Left forelimb (tissue), 1 donor: Measurements from ENCODE around the gene EPHX1.
"Not testable (repeated sequence)": the region's sequence is repeated elsewhere in the genome, so short reads cannot be mapped to it uniquely, and the experiment has no call there.

Experiments used
- DNase-seq: peaks from one replicate; pipeline ENCODE4 v3.0.0-alpha.2; 2018; ENCODE audit warnings: low spot score

EPHX1 gene

GRCh38 chr1:225777583-225778336 lies 32.2 kb upstream of the EPHX1 start, which contains the start of gene SRP9:
Gene SRP9 (plus strand): TSS chr1:225777826. CDS start chr1:225777941, 115 bp downstream.
- peak; percentile 99 for DNase-seq

DNA sequence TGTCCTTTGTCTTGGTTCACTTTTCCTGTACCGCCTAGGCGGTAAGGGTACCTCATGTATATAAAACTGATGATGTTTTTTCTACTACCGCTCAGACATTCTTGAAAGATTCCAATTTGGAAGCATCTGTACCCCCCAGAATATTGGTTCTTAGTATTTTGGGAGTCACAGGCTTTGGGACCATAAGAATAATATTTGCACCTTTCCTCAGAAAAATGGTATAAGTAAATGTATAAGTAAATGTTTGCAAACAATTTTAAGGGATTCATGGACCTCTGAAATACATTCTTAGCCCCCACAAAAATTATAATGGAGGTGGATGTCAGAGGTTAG lies 31.6 kb upstream of the EPHX1 start:
- no peak for DNase-seq

- not testable (repeated sequence) for DNase-seq
Measured at GRCh38 chr1:225779165-225779564, 30.8 kb upstream of the EPHX1 start.

DNA sequence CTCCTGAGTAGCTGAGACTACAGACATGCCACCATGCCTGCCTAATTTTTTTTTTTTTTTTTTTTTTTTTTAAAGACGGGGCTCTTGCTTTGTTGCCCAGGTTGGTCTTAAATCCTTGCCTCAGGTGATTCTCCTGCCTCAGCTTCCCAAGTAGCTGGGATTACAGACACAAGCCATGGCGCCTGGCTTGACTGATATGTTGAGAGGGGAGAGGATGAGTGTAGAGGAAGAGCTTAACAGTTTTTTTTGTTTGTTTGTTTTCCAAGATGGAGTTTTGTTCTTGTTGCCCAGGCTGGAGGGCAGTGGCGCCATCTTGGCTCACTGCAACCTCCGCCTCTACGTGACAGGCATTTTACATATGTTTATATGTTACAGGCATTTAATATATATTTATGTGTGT lies 29.8 kb upstream of the EPHX1 start:
- no peak for DNase-seq

DNA sequence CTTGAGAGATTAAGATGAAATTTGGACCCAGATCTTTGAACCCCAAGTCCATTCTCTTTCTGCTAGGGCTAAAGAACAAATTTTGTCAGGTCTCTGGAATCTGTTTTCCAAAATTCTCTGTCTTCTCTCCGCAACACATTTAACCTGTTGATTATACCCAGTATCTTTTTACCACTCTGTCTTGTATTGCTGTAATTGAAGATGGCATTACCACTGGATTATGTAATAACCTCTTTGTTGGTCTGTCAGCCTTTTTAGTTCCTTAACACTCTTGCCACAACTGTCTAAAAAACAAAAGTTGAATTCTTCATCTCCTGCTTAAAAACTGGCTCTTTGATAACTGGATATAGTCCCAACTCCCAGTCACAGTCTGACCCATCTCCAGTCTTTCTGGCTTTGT lies 29.3 kb upstream of the EPHX1 start:
- DNase-seq = no peak

- DNase-seq = not testable (repeated sequence)
Measured at GRCh38 chr1:225789142-225789541, 20.8 kb upstream of the EPHX1 start.

DNA sequence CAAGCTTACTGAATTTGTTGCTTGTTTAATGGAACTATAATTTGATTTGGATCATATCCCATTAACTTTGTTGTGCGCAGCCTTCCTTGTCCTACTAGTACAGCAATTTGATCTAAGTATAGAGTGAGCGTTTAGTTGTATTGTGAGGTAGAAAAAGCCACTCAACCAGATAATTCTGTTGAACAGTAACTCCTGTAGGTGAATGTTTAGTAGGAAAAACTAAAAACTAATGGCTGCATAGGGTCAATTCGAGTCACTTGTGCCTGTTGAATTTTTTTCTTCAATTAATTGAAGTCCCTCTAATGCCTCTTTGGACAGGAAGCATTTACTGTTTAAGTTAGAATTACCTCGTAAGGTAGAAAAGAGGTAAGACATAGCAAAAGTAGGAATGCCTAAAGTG lies 15.0 kb upstream of the EPHX1 start:
- DNase-seq = no peak

GRCh38 chr1:225796097-225796496 lies 13.8 kb upstream of the EPHX1 start:
- DNase-seq = not testable (repeated sequence)

DNA sequence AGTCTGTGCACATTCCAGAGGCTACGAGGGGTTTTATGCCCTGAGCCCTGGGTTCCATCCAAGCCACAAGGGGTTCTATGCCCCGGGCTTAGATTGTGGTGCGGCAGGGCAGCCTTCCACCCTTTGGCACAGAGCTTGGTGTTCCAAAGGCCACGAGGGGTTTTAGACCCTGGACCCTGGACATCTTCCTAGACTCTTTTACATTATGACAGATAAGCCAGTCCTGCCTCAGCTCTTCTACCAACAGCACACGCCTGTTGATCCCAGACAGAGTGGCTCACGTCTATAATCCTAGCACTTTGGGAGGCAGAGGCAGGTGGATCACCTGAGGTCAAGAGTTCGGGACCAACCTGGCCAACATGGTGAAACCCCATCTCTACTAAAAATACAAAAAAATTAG lies 8.8 kb upstream of the EPHX1 start:
- DNase-seq = not testable (repeated sequence)

DNA sequence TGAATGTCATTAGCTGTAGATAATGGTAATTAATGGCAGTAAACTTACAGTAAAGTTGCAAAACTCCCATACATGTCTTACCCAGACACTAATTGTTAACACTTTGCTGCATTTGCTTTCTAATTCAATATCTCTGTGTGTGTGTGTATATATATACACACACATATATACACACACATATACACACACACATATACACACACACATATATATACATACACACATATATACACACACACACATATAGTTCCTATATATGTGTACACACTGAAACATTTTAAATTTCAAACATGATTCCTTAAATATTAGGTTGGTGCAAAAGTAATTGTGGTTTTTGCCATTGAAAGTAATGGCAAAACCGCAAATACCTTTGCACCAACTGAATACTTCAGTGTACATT lies 3.7 kb upstream of the EPHX1 start:
- no peak for DNase-seq

DNA sequence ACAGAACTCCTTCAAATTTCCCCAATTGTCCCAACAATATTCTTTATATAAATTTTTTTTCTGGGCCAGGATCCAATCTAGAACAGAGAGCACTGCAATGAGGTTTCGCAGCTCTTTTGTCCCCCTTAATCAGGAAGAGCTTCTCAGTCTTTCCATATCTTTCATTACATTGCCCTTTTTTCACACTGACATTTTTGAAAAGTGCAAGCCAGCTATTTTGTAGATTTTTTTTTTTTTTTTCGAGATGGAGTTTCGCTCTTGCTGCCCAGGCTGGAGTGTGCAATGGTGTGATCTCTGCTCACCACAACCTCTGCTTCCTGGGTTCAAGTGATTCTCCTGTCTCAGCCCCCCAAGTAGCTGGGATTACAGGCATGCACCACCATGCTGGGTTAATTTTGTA lies 3.2 kb upstream of the EPHX1 start:
- DNase-seq = not testable (repeated sequence)

GRCh38 chr1:225808136-225808535 lies 1.8 kb upstream of the EPHX1 start:
- no peak for DNase-seq

- DNase-seq = not testable (repeated sequence)
Measured at GRCh38 chr1:225810579-225811538, 935 bp downstream of the EPHX1 start.

GRCh38 chr1:225811622-225812487 lies 1.9 kb downstream of the EPHX1 start:
- DNase-seq = no peak

GRCh38 chr1:225812488-225813213 lies 2.7 kb downstream of the EPHX1 start:
- no peak for DNase-seq

DNA sequence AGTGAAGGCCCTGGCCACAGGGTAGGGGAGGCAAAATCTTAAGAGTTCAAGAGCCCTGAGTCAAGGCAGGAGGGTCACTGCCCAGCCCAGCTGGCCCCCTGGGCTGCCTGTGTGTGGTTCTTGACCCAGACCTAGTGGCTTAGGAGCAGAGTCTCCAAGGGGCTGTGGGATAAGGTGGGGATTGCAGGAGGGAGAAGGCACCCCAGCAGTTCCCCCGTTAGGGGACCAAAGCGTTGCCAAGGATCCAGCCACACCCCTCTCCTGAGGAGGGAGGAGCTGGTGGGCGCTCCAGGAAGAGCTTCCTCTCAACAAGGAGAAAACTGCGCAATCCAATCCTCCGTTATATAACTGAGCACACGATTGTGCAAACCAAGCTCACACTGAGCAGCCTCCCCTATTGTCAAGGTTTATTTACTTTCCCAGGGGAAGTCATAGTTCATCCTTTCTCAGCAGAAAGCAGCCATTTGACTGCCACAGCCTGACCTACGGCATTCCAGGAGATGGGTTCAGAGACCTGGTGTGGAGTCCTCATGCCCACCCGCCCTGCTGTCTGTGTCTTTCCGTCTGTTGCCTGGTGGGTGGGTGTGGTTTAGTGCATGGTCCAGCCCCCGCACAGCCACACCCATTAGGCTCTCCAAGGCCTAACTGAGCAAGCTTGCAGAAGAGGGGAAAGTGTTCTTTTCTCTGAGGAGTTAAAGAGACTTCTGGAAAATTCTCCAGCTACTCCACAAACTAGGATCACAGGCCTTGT lies 3.5 kb downstream of the EPHX1 start:
- no peak for DNase-seq

- DNase-seq = no peak
Measured at GRCh38 chr1:225814381-225814780, 4.5 kb downstream of the EPHX1 start.

GRCh38 chr1:225815090-225815489 lies 5.2 kb downstream of the EPHX1 start:
- not testable (repeated sequence) for DNase-seq

DNA sequence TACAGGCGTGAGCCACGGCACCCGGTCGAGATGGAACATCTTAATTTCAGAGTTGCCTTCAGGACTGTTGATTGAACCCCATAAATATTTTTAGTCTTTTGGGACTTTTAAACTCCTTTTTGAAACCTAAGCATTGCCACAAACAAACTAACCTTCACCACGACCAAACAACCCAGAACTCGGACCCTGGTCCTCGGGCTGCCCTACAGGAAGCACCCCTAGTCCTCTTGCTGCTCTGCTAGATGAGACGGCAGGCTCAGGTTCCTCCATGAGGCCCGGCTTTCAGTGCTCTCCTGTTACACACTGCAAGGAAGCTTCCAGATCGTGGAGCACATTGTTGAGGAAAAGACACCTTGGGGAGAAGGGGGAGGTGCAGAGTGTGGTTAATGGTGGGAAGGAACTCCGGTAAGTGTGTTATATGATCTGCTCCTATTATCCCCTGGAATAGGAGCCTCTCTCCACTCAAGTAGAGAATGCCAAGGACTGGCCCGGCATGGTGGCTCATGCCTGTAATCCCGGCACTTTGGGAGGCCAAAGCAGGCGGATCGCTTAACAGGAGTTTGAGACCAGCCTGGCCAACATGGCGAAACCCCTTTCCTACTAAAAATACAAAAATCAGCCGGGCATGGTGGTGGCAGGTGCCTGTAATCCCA lies 5.7 kb downstream of the EPHX1 start:
- no peak for DNase-seq
